KG1 (cell line): ENCODE data around the gene FAM171A2.

Experiments
- DNase-seq: peaks from one replicate; lab custom pipeline; 2025; lab: John Stamatoyannopoulos, UW

FAM171A2 gene

DNA sequence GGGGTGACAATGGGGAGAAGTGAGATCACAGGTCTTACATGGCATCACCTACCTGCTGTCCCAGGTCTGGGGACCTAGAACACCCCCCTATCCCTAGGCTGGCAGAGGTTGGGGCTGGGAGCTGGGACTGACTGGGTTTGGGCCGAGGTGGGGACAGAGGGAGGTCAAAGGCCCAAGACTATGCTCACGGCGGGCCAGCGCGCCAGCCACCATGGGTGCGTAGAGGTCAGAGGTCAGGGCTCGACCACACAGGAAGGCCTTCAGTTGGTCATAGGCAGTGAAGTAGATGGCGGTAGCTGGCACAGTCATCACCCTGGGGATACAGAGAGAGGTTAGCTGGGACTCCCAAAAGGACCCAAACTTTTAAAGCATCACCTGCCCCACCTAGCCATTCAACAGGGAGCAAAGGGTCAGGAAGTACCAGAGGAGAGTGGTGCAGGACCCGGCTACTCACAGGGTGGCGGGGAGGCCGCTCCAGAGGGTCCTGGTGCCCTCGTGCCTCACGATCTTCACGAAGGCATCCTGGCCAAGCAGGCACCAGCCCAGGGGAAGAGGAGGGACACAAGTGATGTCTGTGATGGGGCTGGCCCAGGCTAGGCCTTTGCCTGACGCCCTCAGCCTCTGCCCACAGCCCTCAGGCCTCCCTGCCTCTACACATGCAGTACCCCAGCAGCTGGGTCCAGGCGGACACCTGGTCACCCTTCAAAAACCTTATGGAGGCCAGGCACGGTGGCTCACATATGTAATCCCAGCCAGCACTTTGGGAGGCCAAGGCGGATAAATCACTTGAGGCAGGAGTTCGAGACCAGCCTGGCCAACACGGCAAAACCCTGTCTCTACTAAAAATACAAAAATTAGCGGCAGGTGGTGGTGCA lies 42.2 kb downstream of the FAM171A2 start:
- DNase-seq, result no peak

DNA sequence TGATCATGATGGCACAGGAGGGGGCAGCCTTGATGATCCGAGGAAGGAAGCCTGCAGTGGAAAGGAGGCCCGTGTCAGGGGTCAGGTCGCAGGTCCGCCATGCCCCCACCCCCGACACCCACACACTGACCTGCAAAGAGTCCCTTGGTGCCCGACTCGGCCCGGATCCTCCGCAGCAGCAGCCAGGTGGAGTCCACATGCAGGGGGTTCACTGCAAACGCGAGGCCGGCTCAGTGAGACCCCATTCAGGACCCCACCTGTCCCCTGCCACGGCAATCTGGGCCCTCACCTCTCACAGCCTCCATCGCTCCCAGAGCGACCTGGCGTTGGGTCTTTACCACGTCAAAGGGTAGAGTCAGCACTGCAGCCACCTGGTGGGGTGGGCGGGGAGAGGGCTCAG lies 43.6 kb downstream of the FAM171A2 start:
- DNase-seq, result no peak

DNA sequence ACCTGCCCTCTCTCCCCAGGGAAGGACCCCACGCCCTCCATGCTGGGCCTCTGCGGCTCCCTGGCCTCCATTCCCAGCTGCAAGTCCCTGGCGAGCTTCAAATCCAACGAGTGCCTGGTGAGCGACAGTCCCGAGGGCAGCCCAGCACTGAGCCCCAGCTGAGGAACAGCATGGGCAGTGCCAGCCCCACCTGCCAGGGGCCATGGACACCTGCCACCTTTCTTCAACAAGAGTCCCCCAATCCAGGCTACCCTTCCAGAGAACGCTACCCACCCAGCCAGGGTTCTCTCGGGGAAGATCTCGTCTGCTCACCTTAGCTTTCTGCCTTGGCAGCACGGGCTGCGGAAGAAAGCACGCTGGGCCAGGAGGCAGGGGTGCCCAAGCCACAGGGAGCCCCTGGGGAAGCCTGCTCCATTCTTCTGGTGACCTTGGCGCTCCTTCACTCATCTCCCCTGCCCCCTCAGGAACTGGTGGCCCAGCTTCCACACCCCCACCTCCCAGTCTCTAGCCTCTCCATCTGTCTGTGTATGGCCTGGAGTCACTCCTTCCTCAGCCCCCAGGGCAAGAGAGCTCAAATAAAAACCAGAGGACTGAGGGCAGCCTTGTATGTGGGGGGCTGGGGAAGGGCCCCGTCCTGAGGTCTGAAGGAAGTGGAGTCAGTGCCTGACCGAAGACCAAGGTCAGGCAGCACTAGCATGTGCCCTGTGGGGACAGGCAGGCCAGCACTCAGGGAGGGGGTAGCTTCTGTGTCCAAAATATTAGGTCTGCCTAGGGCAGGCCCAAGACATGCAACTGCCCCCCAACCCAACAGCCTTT lies 45.4 kb downstream of the FAM171A2 start:
- no peak for DNase-seq

GRCh38 chr17:44317545-44317944 lies 46.1 kb downstream of the FAM171A2 start:
- DNase-seq, result no peak

- no peak for DNase-seq
These were observed 47.6 kb downstream of the FAM171A2 start for GRCh38 chr17:44315760-44316731.

GRCh38 chr17:44314869-44315661 lies 48.6 kb downstream of the FAM171A2 start:
- no peak for DNase-seq

DNA sequence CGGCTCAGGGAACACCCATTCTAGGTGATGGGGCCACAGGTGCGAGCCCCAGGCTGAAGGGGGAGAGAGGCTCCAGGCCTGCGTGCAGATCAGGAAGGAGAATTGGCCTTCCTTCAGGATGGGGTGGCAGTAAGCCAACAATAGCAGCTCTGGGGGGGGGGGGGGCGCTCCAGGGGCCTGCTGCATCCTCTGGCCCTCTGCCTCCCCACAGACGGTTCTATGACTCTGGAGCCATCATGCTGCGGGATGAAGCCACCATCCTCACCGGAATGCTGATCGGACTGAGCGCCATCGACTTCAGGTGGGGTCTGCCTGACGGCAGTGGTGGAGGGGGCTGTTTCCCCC lies 49.2 kb downstream of the FAM171A2 start:
- no peak for DNase-seq

- no peak for DNase-seq
These were observed 49.6 kb downstream of the FAM171A2 start for GRCh38 chr17:44314031-44314430.

DNA sequence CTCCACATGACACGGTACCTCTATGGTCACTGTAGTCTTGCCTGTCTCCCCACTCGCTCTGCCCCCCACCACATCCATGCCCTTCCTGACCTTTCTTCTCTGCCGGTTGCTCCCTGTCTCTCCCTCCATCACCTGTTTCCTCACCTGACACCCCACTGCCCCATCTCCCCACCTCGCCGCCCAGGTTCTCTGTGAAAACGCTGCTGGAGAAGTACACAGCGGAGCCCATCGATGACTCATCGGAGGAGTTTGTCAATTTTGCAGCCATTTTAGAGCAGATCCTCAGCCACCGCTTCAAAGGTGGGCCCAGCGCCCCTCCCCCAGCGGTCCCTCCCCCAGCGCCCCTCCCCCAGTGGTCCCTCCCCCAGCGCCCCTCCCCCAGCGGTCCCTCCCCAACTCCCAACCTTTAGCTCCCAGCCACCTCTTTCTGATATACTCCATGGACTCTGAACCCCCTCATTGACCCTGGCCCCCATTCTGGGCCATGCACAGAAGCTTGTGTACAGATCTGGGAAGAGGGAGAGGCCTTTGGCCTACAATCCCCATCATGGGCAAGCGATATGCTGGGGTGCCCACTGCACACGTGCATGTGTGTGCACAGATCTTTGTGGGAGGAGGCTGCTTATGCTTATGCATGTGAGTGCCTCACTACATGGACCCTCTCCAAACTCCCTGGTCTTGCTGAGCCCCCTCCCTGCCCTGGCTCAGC lies 51.1 kb downstream of the FAM171A2 start:
- DNase-seq, result no peak

DNA sequence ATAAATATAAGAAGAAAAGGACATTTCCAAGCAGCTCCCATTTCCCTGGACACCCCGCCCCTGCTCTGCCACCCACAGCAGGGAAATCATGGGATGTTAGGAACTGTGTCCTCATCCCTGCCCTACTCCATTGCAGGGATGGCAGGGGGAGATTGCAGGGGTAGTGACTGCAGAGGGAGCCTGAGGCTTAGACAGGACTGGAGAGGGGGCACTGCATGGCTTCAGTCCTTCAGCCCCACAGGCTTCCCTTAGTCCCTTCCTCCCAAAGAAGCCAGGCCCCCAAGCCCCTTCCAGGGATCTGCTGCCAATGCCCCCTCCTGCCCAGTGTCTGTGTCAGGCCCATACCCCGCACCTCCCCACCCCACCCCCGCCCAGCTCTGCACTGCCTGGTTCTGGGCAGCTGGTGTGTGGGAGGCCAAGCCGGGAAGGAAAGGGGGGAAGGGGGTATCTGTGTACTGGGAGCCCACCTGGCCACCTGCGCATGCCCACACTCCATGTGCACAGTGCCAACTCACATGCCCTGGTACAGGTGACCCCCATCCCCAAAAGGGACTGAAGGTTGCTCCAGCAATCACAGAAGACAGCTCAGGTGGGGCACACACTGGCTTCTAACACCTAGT lies 52.0 kb downstream of the FAM171A2 start:
- no peak for DNase-seq

GRCh38 chr17:44310609-44311376 lies 52.9 kb downstream of the FAM171A2 start:
- no peak for DNase-seq

DNA sequence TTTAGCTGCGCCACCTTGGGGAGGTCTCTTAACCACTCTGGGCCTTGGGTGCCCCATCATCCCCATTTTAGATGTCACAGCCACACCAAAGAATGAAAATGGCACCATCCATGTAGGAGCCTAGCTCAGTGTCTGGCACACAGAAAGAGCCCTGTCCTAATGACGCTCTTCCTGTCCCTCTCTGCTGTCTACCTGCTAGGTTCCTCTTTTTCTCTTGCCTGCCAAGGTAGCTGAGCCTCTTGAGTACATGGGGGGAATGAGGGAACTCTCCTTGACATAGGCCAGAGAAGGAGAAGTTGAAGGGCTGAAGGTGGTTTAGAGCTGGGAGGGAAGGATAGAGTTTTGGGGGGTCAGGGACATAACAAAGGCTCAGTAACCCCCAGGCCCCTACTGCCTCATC lies 53.5 kb downstream of the FAM171A2 start:
- DNase-seq, result no peak

DNA sequence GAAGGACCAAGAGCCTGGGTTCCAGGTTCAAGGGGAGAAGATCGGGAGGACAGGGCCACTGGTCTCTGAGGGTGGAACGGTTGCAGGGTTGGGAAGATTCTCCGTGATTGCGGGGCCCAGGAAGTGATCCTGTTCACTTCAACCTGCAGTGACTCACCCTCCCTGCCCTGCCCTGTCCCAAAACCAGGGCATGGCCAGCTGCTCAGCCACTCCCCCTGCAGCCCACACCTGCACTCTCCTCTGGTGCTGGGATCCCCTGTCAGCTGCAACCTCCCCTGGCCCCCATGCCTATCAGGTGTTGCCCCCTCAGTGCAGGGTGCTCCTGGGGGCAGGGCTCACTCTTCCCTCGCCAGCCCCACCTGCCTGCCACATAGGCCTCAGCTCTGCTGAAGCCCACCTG lies 54.2 kb downstream of the FAM171A2 start:
- DNase-seq, result no peak

- DNase-seq, result no peak
These were observed 54.8 kb downstream of the FAM171A2 start for GRCh38 chr17:44308865-44309264.

DNA sequence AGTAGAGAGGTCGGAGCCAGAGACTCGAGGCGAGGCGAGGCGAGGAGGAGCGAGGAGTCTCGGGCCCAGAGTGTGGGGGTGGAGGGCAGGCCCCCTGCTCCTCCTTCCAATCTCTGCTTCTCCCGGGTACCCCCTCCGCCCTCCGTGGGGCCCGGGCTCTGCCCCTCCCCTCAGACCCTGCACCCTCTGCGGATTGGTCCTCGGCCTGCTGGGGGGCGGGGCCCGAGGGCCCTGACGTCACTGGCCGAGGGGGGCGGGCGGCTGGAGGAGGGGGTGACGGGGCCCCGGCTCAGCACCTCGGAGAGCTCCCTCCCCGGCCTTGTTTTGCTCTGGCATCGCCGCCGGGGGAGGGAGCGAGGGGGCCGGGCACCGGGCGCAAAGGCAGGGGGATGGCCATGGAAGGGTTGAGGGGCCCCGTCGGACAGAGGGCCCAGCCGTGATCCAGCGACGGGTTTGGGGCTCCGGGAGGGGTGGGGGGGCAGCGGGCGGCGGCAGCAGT lies 55.3 kb downstream of the FAM171A2 start, which contains the start of gene RUNDC3A:
TSS of gene RUNDC3A (plus strand) at position 282 of the 499 bp plus-strand sequence. CDS start 232 bp downstream, outside the sequence.
- peak; percentile 28 for DNase-seq

GRCh38 chr17:44307387-44308186 lies 56.1 kb downstream of the FAM171A2 start:
- no peak for DNase-seq

GRCh38 chr17:44304651-44305050 lies 59.0 kb downstream of the FAM171A2 start:
- no peak for DNase-seq
